GM12872 (cell line): Measurements from ENCODE around the gene FRY.

ENCODE experiments used
- TF ChIP-seq, protein P1 (sequence below): IDR thresholded peaks from 3 replicates; pipeline ENCODE4 v1.5.1; 2011; ENCODE audit warnings: low read depth, mild to moderate bottlenecking, low read length, moderate library complexity; ENCODE audit not compliant: insufficient read depth

The FRY gene

DNA sequence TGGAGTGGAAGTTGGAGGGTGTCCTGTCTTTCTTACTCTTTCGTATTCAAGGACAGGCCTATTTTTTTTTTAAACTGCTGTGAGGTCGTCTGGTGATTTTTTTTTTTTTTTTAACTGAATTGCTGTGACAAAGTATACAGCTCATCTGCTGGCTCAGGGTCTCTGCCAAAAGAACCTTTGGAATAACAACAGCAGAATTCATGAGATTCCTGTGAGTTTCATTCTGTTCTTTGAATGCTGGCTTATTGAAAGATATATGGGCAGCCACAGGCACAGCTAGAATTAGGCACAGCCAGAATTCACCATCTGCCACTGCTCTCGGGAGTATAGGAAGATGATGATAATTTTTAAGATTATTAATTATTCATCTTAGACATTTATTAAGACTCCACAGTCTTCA lies 21.4 kb upstream of the FRY start:
- TF ChIP-seq, protein P1, sequence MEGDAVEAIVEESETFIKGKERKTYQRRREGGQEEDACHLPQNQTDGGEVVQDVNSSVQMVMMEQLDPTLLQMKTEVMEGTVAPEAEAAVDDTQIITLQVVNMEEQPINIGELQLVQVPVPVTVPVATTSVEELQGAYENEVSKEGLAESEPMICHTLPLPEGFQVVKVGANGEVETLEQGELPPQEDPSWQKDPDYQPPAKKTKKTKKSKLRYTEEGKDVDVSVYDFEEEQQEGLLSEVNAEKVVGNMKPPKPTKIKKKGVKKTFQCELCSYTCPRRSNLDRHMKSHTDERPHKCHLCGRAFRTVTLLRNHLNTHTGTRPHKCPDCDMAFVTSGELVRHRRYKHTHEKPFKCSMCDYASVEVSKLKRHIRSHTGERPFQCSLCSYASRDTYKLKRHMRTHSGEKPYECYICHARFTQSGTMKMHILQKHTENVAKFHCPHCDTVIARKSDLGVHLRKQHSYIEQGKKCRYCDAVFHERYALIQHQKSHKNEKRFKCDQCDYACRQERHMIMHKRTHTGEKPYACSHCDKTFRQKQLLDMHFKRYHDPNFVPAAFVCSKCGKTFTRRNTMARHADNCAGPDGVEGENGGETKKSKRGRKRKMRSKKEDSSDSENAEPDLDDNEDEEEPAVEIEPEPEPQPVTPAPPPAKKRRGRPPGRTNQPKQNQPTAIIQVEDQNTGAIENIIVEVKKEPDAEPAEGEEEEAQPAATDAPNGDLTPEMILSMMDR, result no peak

DNA sequence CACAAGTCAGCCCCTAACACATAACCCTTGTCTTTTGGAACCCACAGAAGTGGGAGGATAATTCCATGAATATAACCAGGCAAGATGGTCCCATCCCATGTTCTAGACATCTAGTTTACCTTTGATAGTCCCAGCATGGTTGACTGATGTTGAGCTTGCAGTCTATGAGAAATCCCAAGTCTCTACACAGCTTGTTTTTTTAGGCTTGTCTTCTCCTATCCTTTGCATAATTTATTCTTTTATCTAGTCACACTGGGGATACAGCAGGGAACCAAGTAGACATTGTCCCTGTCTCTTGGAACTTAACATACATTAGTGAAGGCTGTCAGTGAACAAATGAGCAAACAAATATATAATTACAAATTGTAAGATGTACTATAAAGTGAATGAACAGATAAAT lies 19.6 kb upstream of the FRY start:
- TF ChIP-seq, protein P1, result no peak

DNA sequence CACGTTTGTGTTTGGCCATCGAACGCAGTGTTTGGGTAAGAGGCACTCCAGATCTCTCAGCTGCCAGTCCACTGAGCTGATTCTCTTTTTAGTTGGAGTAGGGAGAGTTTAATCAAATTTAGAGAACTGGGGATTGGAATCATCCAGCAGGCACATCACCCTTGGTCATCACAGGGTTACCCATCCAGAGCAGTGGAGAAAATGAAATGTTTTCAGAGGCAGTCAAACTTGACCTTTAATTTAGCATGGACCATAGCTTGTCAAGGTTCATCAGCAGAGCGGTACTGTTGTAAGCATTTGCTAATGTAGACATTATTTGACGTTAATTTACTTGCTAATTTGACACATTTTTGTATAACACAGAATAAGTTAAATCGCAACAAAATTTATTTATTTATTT lies 18.4 kb upstream of the FRY start:
- TF ChIP-seq, protein P1, result no peak

DNA sequence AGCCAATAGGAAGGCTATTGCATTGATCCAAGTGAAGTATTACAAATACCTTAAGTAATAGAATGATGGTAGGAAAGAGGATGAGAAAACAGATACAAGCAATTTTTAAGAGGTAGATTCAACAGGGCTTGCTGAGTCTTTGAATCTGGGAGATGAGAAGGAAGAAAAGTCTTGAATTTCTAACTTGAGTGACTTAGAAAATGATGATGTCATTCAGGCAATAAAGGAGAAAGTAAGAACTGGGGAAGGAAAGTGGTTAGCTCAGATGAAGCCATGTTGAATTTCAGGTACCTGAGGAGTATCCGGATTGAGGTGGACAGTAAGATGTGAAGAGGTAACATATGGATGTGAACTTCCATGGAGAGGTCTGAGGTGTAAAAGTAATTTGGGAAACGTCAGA lies 15.5 kb upstream of the FRY start:
- TF ChIP-seq, protein P1, result no peak

DNA sequence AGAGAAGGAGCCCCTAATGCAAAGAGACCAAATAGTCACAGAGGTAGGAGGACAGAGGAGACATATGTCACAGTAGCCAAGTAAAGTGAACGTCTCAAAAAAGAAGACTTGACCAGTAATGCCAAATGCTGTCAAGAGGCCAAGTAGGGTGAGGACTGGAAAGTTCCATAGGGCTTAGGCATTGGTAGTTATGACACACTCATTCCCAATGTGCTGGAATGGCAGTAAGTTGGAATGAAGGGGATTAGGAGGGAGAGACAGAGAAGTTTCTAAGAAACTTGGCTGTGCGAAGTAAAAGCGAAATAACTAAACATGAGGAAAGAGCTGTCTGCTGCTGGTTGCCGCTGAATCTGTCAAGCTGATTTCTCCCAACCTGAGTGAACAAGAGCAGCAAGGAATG lies 14.9 kb upstream of the FRY start:
- TF ChIP-seq, protein P1, result no peak

DNA sequence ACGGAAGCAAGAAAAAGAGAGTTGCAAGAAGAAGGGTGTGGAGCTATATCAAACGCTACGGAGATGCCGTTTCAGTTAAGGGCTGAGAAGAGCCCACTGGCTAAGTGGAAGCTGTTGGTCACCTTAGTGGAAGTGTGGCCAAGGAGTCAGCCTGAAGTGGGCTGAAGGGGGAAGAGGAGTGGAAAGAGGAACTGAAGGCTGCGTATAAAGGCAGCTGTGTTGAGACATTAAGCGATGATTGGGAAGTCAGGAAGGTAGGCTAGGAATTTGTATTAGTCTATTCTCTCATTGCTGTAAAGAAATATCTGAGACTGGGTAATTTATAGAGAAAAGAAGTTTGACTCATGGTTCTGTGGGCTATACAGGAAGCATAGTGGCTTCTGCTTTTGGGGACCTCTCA lies 14.1 kb upstream of the FRY start:
- TF ChIP-seq, protein P1, result no peak

DNA sequence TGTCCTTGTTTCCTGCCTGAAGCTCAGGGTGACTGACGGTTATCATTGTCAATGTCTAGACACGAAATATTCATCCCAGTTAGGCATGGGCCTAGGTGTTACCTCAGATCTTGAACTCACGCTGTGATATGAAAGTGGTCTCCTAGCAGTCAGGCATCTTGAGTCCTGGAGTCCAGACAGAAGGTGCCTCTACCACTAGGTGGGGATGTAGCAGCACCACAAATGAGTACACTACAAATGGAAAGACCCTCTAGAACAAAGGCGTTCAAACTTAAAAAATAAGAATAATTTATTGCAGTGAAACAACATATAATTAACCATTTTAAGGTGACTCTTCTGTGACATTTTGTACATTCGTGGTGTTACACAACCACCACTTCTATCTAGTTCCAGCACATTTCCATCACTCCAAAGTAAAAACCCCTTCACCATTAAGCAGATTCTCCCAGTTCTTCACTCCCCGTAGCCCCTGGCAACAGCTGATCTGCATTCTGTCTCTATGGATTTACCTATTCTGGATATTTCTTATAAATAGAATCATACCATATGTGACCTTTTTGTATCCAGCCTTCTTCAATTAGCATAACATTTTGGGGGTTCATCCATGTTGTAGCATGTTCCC lies 11.9 kb upstream of the FRY start:
- TF ChIP-seq, protein P1, result peak; percentile 77
